HG03139 (cell line): Measurements from ENCODE around the gene TNNT2.

ENCODE experiments used
- ATAC-seq: cut with Tn5 transposase; IDR thresholded peaks from one replicate; pipeline ENCODE4 v1.9.1; 2021; ENCODE audit not compliant: unreplicated experiment

TNNT2 gene

GRCh38 chr1:201377611-201378092 is at the start of gene TNNT2:
TSS of gene TNNT2 (minus strand) at chr1:201377680. CDS start at chr1:201373254, 4,426 bp downstream.
- ATAC-seq = no peak

GRCh38 chr1:201426479-201427310 is 49.2 kb upstream of the TNNT2 start:
- ATAC-seq = no peak

GRCh38 chr1:201424146-201424545 is 46.7 kb upstream of the TNNT2 start:
- no peak for ATAC-seq

- ATAC-seq = no peak
These were observed 46.2 kb upstream of the TNNT2 start for GRCh38 chr1:201423655-201424054.

- ATAC-seq = no peak
These were observed 45.1 kb upstream of the TNNT2 start for GRCh38 chr1:201422436-201423030.

- no peak for ATAC-seq
These were observed 44.5 kb upstream of the TNNT2 start for GRCh38 chr1:201422026-201422425.

- no peak for ATAC-seq
These were observed 43.6 kb upstream of the TNNT2 start for GRCh38 chr1:201421041-201421440.

GRCh38 chr1:201420608-201421002 is 43.1 kb upstream of the TNNT2 start:
- ATAC-seq = no peak

- no peak for ATAC-seq
These were observed 42.5 kb upstream of the TNNT2 start for GRCh38 chr1:201419746-201420607.

GRCh38 chr1:201419256-201419655 is 41.8 kb upstream of the TNNT2 start:
- ATAC-seq = no peak

GRCh38 chr1:201418461-201418860 is 41.0 kb upstream of the TNNT2 start:
- no peak for ATAC-seq

GRCh38 chr1:201414051-201414738 is 36.7 kb upstream of the TNNT2 start:
- ATAC-seq = no peak

- no peak for ATAC-seq
These were observed 33.8 kb upstream of the TNNT2 start for GRCh38 chr1:201411292-201411691.

- no peak for ATAC-seq
These were observed 32.0 kb upstream of the TNNT2 start for GRCh38 chr1:201409440-201409839.

- no peak for ATAC-seq
These were observed 31.3 kb upstream of the TNNT2 start for GRCh38 chr1:201408834-201409200.

GRCh38 chr1:201408176-201408833 is 30.8 kb upstream of the TNNT2 start:
- ATAC-seq = no peak

- no peak for ATAC-seq
These were observed 29.4 kb upstream of the TNNT2 start for GRCh38 chr1:201406831-201407406.

GRCh38 chr1:201405484-201405831 is 28.0 kb upstream of the TNNT2 start:
- no peak for ATAC-seq

GRCh38 chr1:201404722-201405483 is 27.4 kb upstream of the TNNT2 start:
- no peak for ATAC-seq
